ENCODE data around the gene MMP7. TPM values are rescaled to one million over a fixed set of nuclear protein-coding genes. Genes with fewer than 3 reads are reported as not detected.
A peak's percentile ranks its signal among the peaks of the same experiment; 100 is the strongest.

The MMP7 gene
- total and polyA plus RNA-seq, 2 of the 4 experiments (the other 2 are of a cell fraction), result not detected

GRCh38 chr11:102552020-102552419 is 21.5 kb upstream of the MMP7 start:
- Histone ChIP-seq H2BK20ac (ENCODE audit: low read depth, low read length) (no peak overlapping the region; the same call in 1 of the 2 replicates), H2AFZ (replicated peaks; ENCODE audit: low read length, poor library complexity) (peak overlapping the region; percentile 75), H4K20me1 (ENCODE audit: insufficient read depth, low read length) (no peaks in the 10 kb centered on the region), H3K23ac (ENCODE audit: low read depth, low read length) (peak overlapping the region; percentile 24; the same call in 1 of the 2 replicates), H3K79me1 (ENCODE audit: low read depth in 1 of 2, low read length in 2 of 2) (no peaks in the 10 kb centered on the region), H3K56ac (ENCODE audit: extremely low read depth, insufficient read depth, low read length) (no peak overlapping the region), H3K4me3 (ENCODE audit: insufficient read depth, low read depth, low read length) (no peak overlapping the region), H3K4me1 (ENCODE audit: control insufficient read depth, insufficient read depth, low read length) (peaks cover 5% of the 10 kb centered on the region; the same call in 1 of the 2 replicates), H3K9me3 (ENCODE audit: control insufficient read depth, insufficient read depth, low read length) (no peaks in the 10 kb centered on the region), H3K9me1 (ENCODE audit: insufficient read depth, low read length) (0 out of 2 replicates have a peak, but pooled peaks cover 3% of the 10 kb centered on the region), H2BK120ac (ENCODE audit: low read depth, low read length) (peak overlapping the region; percentile 43), H3K27ac (ENCODE audit: insufficient read depth, low read length) (no peak overlapping the region), H4K8ac (ENCODE audit: low read depth in 2 of 2, low read length in 2 of 2) (peak overlapping the region in 1 of 2 experiments; percentile 6; a peak in 1 of 4 replicates), H3K9ac (ENCODE audit: low read depth, low read length) (no peak overlapping the region), H2AK9ac (replicated peaks; ENCODE audit: low read depth, low read length, poor library complexity) (peak overlapping the region; percentile 44), H3K18ac (ENCODE audit: low read depth, low read length) (no peak overlapping the region), H3K36me3 (ENCODE audit: control insufficient read depth, insufficient read depth, low read length) (no peaks in the 10 kb centered on the region), H4K5ac (ENCODE audit: low read depth, low read length) (no peak overlapping the region), H3K4me2 (ENCODE audit: low read depth, low read length) (no peak overlapping the region), H4K91ac (ENCODE audit: insufficient read depth, low read depth, low read length) (0 out of 2 replicates have a peak overlapping the region, but pooled peaks have one; percentile 23), H2BK15ac (ENCODE audit: low read depth, low read length) (0 out of 3 replicates have a peak overlapping the region, but pooled peaks have one; percentile 78), H3K27me3 (ENCODE audit: control insufficient read depth, insufficient read depth, low read length) (no peaks in the 10 kb centered on the region), H3K14ac (replicated peaks; ENCODE audit: low read depth, low read length) (peak overlapping the region; percentile 50; the same call in 1 of the 2 replicates), H2AK5ac (ENCODE audit: low read depth, low read length) (peak overlapping the region; percentile 50), H3K4ac (ENCODE audit: low read depth, low read length) (0 out of 2 replicates have a peak overlapping the region, but pooled peaks have one; percentile 16), H2BK5ac (ENCODE audit: low read depth, low read length, poor library complexity, severe bottlenecking) (no peak overlapping the region)
- POLR2A ChIA-PET (ENCODE audit: unreplicated experiment), result no interaction called here
- in situ Hi-C loops (cut with MboI; ENCODE audit: low sequenced_read_pairs) (no loop called here), intact Hi-C loops (cut with micrococcal nuclease) (no loop called here), dilution Hi-C loops (cut with HindIII; ENCODE audit: low sequenced_read_pairs, unreplicated experiment) (no loop called here)
- TF ChIP-seq USF2 (IDR thresholded peaks at IDR 0.05; ENCODE audit: low read depth, low read length) (no peak), CEBPB (IDR thresholded peaks at IDR 0.05; ENCODE audit: low read depth, low read length) (no peak), BHLHE40 (IDR thresholded peaks at IDR 0.05; ENCODE audit: low read depth, low read length) (no peak), RFX5 (IDR thresholded peaks at IDR 0.05; ENCODE audit: low read depth, low read length) (no peak), MAFK (IDR thresholded peaks at IDR 0.05; ENCODE audit: low read depth, low read length) (no peak), ELK1 (IDR thresholded peaks at IDR 0.05; ENCODE audit: borderline replicate concordance, low read depth, low read length) (no peak), RAD21 (IDR thresholded peaks at IDR 0.05; ENCODE audit: low read length) (no peak), CHD1 (IDR thresholded peaks at IDR 0.05; ENCODE audit: low read depth, low read length) (no peak), POLR2A (IDR thresholded peaks at IDR 0.05; ENCODE audit: low read depth, low read length) (no peak), NFE2L2 (IDR thresholded peaks at IDR 0.05; ENCODE audit: low read depth, low read length) (no peak), RCOR1 (IDR thresholded peaks at IDR 0.05; ENCODE audit: insufficient replicate concordance, low read length) (no peak), SMC3 (IDR thresholded peaks at IDR 0.05; ENCODE audit: low read depth, low read length) (no peak), FOS (IDR thresholded peaks at IDR 0.05; ENCODE audit: low read depth, low read length) (no peak), CTCF (conservative IDR thresholded peaks at IDR 0.05; ENCODE audit: low read depth, low read length) (no peak), MXI1 (IDR thresholded peaks at IDR 0.05; ENCODE audit: borderline replicate concordance, low read depth, low read length) (no peak), MAZ (IDR thresholded peaks at IDR 0.05; ENCODE audit: borderline replicate concordance, low read depth, low read length) (no peak)
- DNase-seq (no peak), ATAC-seq (ENCODE audit: low read depth) (no peak)
- BruUV-seq (replicated peaks), result no TSS peak
- CTCF ChIA-PET, result no interaction called here
- 60% methylated on average over 1 of the region's 2 CpGs; no CpG with 5 or more reads in 1 of the 2 experiments for WGBS, 2 experiments (ENCODE audit: extremely low coverage in 2 of 2, insufficient read length in 1 of 2)
